HCT116 (cell line): ENCODE results near the gene TJP2. TPM values are rescaled to one million over a fixed set of nuclear protein-coding genes. Genes with fewer than 3 reads are reported as not detected.

Source experiments
- ATAC-seq: fragments of 200-7000 bp; cut with Tn5 transposase; 2 replicates; pipeline ENCODE4 v1.9.1; 2020; ENCODE audit warnings: mild to moderate bottlenecking, moderate library complexity
- BruUV-seq: library from RNA; stranded (reverse); fragments of 400-500 nt; replicated peaks from 2 replicates; lab custom pipeline; 2021; lab: Mats Ljungman, UMichigan
- CTCF ChIA-PET: fragments of 300-600 bp; sonication (Branson Sonifier 250); formaldehyde crosslinking; loops from one replicate; lab custom pipeline; 2021; ENCODE audit warnings: antibody characterized with exemption; lab: Charles Lee
- POLR2A ChIA-PET: fragments of 300-600, 350-600 bp; sonication (Branson Sonifier 250); formaldehyde crosslinking; loops from one replicate; lab custom pipeline; 2021; ENCODE audit warnings: antibody characterized with exemption; lab: Charles Lee
- RAD21 ChIA-PET, 2 experiments: fragments of 300-600 bp; sonication (Branson Sonifier 250); formaldehyde crosslinking; loops; one replicate each; lab custom pipeline; 2023; ENCODE audit warnings: low total read pairs in 2 of 2; ENCODE audit not compliant: uncharacterized antibody in 2 of 2, unreplicated experiment in 2 of 2, low non-redundant PET in 1 of 2; lab: Charles Lee
- DNase-seq: peaks from one replicate; pipeline ENCODE4 v3.0.0-alpha.2; 2010; ENCODE audit warnings: low read depth, low spot score
- H2AFZ ChIP-seq: fragments of 200-600 bp; shearing (Covaris generic), sonication (generic); 2 replicates; pipeline ENCODE4 v1.6.1; 2017; ENCODE audit warnings: low read depth, mixed run types, mixed read lengths, antibody characterized with exemption, low read length; ENCODE audit not compliant: poor library complexity, severe bottlenecking
- H3K27ac ChIP-seq: 2 replicates; pipeline ENCODE4 v1.5.1; 2012; ENCODE audit warnings: low read depth, low read length
- H3K27me3 ChIP-seq: fragments of 200-600 bp; sonication (generic); 2 replicates; pipeline ENCODE4 v1.6.1; 2016; ENCODE audit warnings: mixed run types, low read length, mixed read lengths; ENCODE audit not compliant: insufficient read depth
- H3K36me3 ChIP-seq, 2 experiments: fragments of 200-500 bp in 1 of 2; fragments of 200-600 bp in 1 of 2; sonication (Bioruptor generic) in 1 of 2; sonication (generic) in 1 of 2; 2 replicates each; pipeline versions ENCODE4 v1.5.1 to v1.6.1; 2014 to 2016; ENCODE audit warnings: low read length in 2 of 2, inconsistent platforms in 1 of 2, mixed read lengths in 1 of 2, mixed run types in 1 of 2; ENCODE audit not compliant: insufficient read depth in 2 of 2, control insufficient read depth in 1 of 2
- H3K4me1 ChIP-seq, 2 experiments: fragments of 200-600 bp in 1 of 2; sonication (generic) in 1 of 2; 2 replicates each; pipeline versions ENCODE4 v1.5.1 to v1.6.1; 2012 to 2017; ENCODE audit warnings: low read length in 2 of 2, inconsistent platforms in 1 of 2, mild to moderate bottlenecking in 1 of 2, mixed read lengths in 1 of 2, mixed run types in 1 of 2, moderate library complexity in 1 of 2; ENCODE audit not compliant: insufficient read depth in 2 of 2, control insufficient read depth in 1 of 2
- H3K4me2 ChIP-seq: fragments of 200-600 bp; sonication (generic); 2 replicates; pipeline ENCODE4 v1.6.1; 2017; ENCODE audit warnings: mixed run types, low read length, mixed read lengths
- H3K4me3 ChIP-seq, 2 experiments: fragments of 200-600 bp in 1 of 2; sonication (generic) in 1 of 2; replicated peaks in 1 of 2; 2 replicates each; pipeline ENCODE4 v1.5.1; 2011 to 2016; ENCODE audit warnings: low read length in 2 of 2, control low read depth in 1 of 2, low read depth in 1 of 2, mild to moderate bottlenecking in 1 of 2, mixed read lengths in 1 of 2, mixed run types in 1 of 2
- H3K79me2 ChIP-seq: fragments of 200-600 bp; sonication (generic); 2 replicates; pipeline ENCODE4 v1.6.1; 2017; ENCODE audit warnings: mild to moderate bottlenecking, mixed run types, low read length, moderate library complexity, mixed read lengths; ENCODE audit not compliant: insufficient read depth
- H3K9ac ChIP-seq: fragments of 200-600 bp; sonication (generic); 2 replicates; pipeline ENCODE4 v1.6.1; 2016; ENCODE audit warnings: low read length, mixed read lengths
- H3K9me2 ChIP-seq: fragments of 200-600 bp; sonication (generic), shearing (Covaris generic); 2 replicates; pipeline ENCODE4 v1.6.1; 2017; ENCODE audit warnings: mixed run types, mild to moderate bottlenecking, moderate library complexity; ENCODE audit not compliant: insufficient read depth
- H3K9me3 ChIP-seq, 2 experiments: fragments of 200-500 bp in 1 of 2; fragments of 200-600 bp in 1 of 2; sonication (Bioruptor generic) in 1 of 2; sonication (generic) in 1 of 2; 2 replicates each; pipeline ENCODE4 v1.6.1; 2014 to 2017; ENCODE audit warnings: low read length in 2 of 2, mixed read lengths in 2 of 2, inconsistent platforms in 1 of 2, low read depth in 1 of 2, mild to moderate bottlenecking in 1 of 2, mixed run types in 1 of 2, moderate library complexity in 1 of 2; ENCODE audit not compliant: control insufficient read depth in 1 of 2, insufficient read depth in 1 of 2
- H4K20me1 ChIP-seq: fragments of 200-600 bp; sonication (generic), shearing (Covaris generic); 2 replicates; pipeline ENCODE4 v1.6.1; 2017; ENCODE audit warnings: mixed run types, mild to moderate bottlenecking, moderate library complexity; ENCODE audit not compliant: insufficient read depth
- ATF3 ChIP-seq: IDR thresholded peaks from 2 replicates; pipeline ENCODE4 v1.6.1; 2012
- CBX3 ChIP-seq: IDR thresholded peaks from 2 replicates; pipeline ENCODE4 v1.6.1; 2012; ENCODE audit warnings: low read depth
- EGR1 ChIP-seq: IDR thresholded peaks from 2 replicates; pipeline ENCODE4 v1.6.1; 2012; ENCODE audit warnings: low read depth
- ELF1 ChIP-seq: IDR thresholded peaks from 2 replicates; pipeline ENCODE4 v1.6.1; 2012; ENCODE audit warnings: low read depth, borderline replicate concordance
- EZH2 ChIP-seq: fragments of 200-600 bp; sonication (generic); IDR thresholded peaks from 2 replicates; pipeline ENCODE4 v1.6.1; 2017; ENCODE audit warnings: antibody characterized with exemption, mixed run types
- EZH2phosphoT487 ChIP-seq: fragments of 200-600 bp; IDR thresholded peaks from 2 replicates; pipeline ENCODE4 v1.6.1; 2018; ENCODE audit warnings: antibody characterized with exemption, borderline replicate concordance
- FOSL1 ChIP-seq: IDR thresholded peaks from 2 replicates; pipeline ENCODE4 v1.6.1; 2012; ENCODE audit warnings: low read depth
- JUND ChIP-seq: IDR thresholded peaks from 2 replicates; pipeline ENCODE4 v1.6.1; 2012
- MAX ChIP-seq: IDR thresholded peaks from 2 replicates; pipeline ENCODE4 v1.6.1; 2012
- POLR2A ChIP-seq: IDR thresholded peaks from 2 replicates; pipeline ENCODE4 v1.7.0; 2011; ENCODE audit warnings: borderline replicate concordance; ENCODE audit not compliant: insufficient read depth, insufficient read length; ENCODE audit errors: extremely low read depth
- POLR2AphosphoS5 ChIP-seq: IDR thresholded peaks from 2 replicates; pipeline ENCODE4 v1.6.1; 2011; ENCODE audit warnings: mild to moderate bottlenecking, low read depth, low read length, moderate library complexity
- REST ChIP-seq: IDR thresholded peaks from 2 replicates; pipeline ENCODE4 v1.6.1; 2012; ENCODE audit warnings: low read depth
- SIN3A ChIP-seq: IDR thresholded peaks from 2 replicates; pipeline ENCODE4 v1.6.1; 2012; ENCODE audit warnings: low read depth
- SP1 ChIP-seq: IDR thresholded peaks from 2 replicates; pipeline ENCODE4 v1.6.1; 2012; ENCODE audit warnings: low read depth
- SRF ChIP-seq: IDR thresholded peaks from 2 replicates; pipeline ENCODE4 v1.6.1; 2012; ENCODE audit warnings: low read depth
- TCF7L2 ChIP-seq: IDR thresholded peaks from 2 replicates; pipeline ENCODE4 v1.7.0; 2011; ENCODE audit warnings: borderline replicate concordance, inconsistent platforms; ENCODE audit not compliant: insufficient read depth, insufficient read length; ENCODE audit errors: extremely low read depth
- YY1 ChIP-seq: IDR thresholded peaks from 2 replicates; pipeline ENCODE4 v1.6.1; 2011; ENCODE audit warnings: low read length, low read depth, moderate library complexity, mild to moderate bottlenecking; ENCODE audit not compliant: insufficient replicate concordance; ENCODE audit errors: extremely low read depth
- ZFX ChIP-seq: fragments of 450-650 bp; IDR thresholded peaks from 2 replicates; pipeline ENCODE4 v1.6.1; 2017
- ZNF274 ChIP-seq: fragments of 200-500 bp; sonication (Bioruptor generic); IDR thresholded peaks from 2 replicates; pipeline ENCODE4 v1.6.1; 2014; ENCODE audit warnings: mild to moderate bottlenecking, low read depth, low read length, inconsistent platforms
- intact Hi-C: fragments of 100-400 bp; cut with micrococcal nuclease; formaldehyde crosslinking; loops from 2 replicates; pipeline ENCODE4 v1.10.0; 2022
- total RNA-seq: library from RNA; stranded (reverse); gene quantifications from one replicate; pipeline ENCODE4 v1.2.1, GENCODE V29; 2021; ENCODE audit not compliant: unreplicated experiment

The TJP2 gene
- total RNA-seq, 1 experiment from 2014 or later, result 39.7 TPM

GRCh38 chr9:69136185-69136584 lies 37.9 kb upstream of the TJP2 start:
- peaks cover 24% of the 10 kb centered on the region; the same call in 1 of the 2 replicates for H3K79me2 ChIP-seq
- no peaks in the 10 kb centered on the region for H3K9me2 ChIP-seq
- no peak overlapping the region for H3K4me3 ChIP-seq
- H2AFZ ChIP-seq, result no peak overlapping the region
- H3K27me3 ChIP-seq, result no peaks in the 10 kb centered on the region
- DNase-seq (no peak), ATAC-seq (no peak)
- ChIA-PET CTCF (no interaction called here), RAD21 (no interaction called here), POLR2A (no interaction called here)
- intact Hi-C loops, result no loop called here
- no peaks in the 10 kb centered on the region; a peak in 2 of 4 replicates for H3K4me1 ChIP-seq
- no peak overlapping the region for H3K27ac ChIP-seq
- BruUV-seq, result no TSS peak
- no peak overlapping the region for H3K4me2 ChIP-seq
- H3K36me3 ChIP-seq, result no peaks in the 10 kb centered on the region; a peak in 1 of 4 replicates
- H3K9me3 ChIP-seq, result no peaks in the 10 kb centered on the region
- TF ChIP-seq FOSL1, result no peak
- no peak for TF ChIP-seq ELF1
- no peak for TF ChIP-seq TCF7L2
- TF ChIP-seq POLR2A, result no peak
- TF ChIP-seq EZH2, result no peak
- no peak for TF ChIP-seq ATF3
- no peak for TF ChIP-seq POLR2AphosphoS5
- TF ChIP-seq SRF, result no peak
- TF ChIP-seq SP1, result no peak
- TF ChIP-seq MAX, result no peak
- no peak for TF ChIP-seq EZH2phosphoT487
- no peak for TF ChIP-seq CBX3
- TF ChIP-seq REST, result no peak
- TF ChIP-seq SIN3A, result no peak
- TF ChIP-seq JUND, result no peak
- TF ChIP-seq ZNF274, result no peak
- no peak for TF ChIP-seq YY1
- TF ChIP-seq EGR1, result no peak
- TF ChIP-seq ZFX, result no peak
- TF ChIP-seq, all 23 proteins: peak for 0
- H4K20me1 ChIP-seq, result no peaks in the 10 kb centered on the region
- H3K9ac ChIP-seq, result no peak overlapping the region
